HepG2 (cell line): ENCODE results near the gene NRN1. TPM values are rescaled to one million over a fixed set of nuclear protein-coding genes. Genes with fewer than 3 reads are reported as not detected.

Experiments
- ATAC-seq: fragments of 200-7000 bp; cut with Tn5 transposase; 3 replicates; pipeline ENCODE4 v1.9.1; 2020; ENCODE audit warnings: mild to moderate bottlenecking, moderate library complexity
- BruUV-seq: library from RNA; stranded (reverse); fragments of 400-500 nt; replicated peaks from 2 replicates; lab custom pipeline; 2021; lab: Mats Ljungman, UMichigan
- CTCF ChIA-PET: fragments of 300-600 bp; formaldehyde crosslinking; extraction: SDS; loops from one replicate; lab custom pipeline; 2021; ENCODE audit warnings: low total read pairs, inconsistent platforms, low intra/inter-chr PET ratio; lab: Yijun Ruan, JAX
- POLR2A ChIA-PET: fragments of 350-600 bp; sonication (Branson Sonifier 250); formaldehyde crosslinking; loops from one replicate; lab custom pipeline; 2020; ENCODE audit warnings: antibody characterized with exemption, inconsistent platforms; lab: Yijun Ruan, JAX
- DNase-seq: peaks from one replicate; pipeline ENCODE4 v3.0.0-alpha.2; 2015; ENCODE audit warnings: low spot score
- FAIRE-seq: peaks from 3 replicates; lab custom pipeline; 2011; peaks lifted over from hg19 to GRCh38; lab: Jason Lieb, UNC
- H2AFZ ChIP-seq: one replicate; pipeline ENCODE4 v1.6.1; 2011; ENCODE audit warnings: low read length, inconsistent platforms
- H3K27ac ChIP-seq: fragments of 300-600 bp; 3 replicates; pipeline ENCODE4 v1.8.0; 2011; ENCODE audit warnings: mixed run types, mild to moderate bottlenecking, mixed read lengths, low read length, inconsistent platforms; ENCODE audit not compliant: insufficient read depth; ENCODE audit errors: extremely low read length
- H3K27me3 ChIP-seq, 2 experiments: fragments of 200-600 bp in 1 of 2; 2 replicates in 1 of 2; 3 replicates in 1 of 2; pipeline versions ENCODE4 v1.6.0 to v1.8.0; 2011; ENCODE audit warnings: low read length in 2 of 2, mild to moderate bottlenecking in 2 of 2, moderate library complexity in 2 of 2, inconsistent platforms in 1 of 2; ENCODE audit not compliant: insufficient read depth in 2 of 2, control insufficient read depth in 1 of 2
- H3K36me3 ChIP-seq, 2 experiments: fragments of 200-600 bp in 1 of 2; replicated peaks in 1 of 2; 2 replicates in 1 of 2; 3 replicates in 1 of 2; pipeline versions ENCODE4 v1.5.1 to v1.8.0; 2011; ENCODE audit warnings: low read length in 2 of 2, inconsistent platforms in 1 of 2; ENCODE audit not compliant: insufficient read depth in 2 of 2, control insufficient read depth in 1 of 2
- H3K4me1 ChIP-seq: 2 replicates; pipeline ENCODE4 v1.5.1; 2012; ENCODE audit warnings: low read length, inconsistent platforms; ENCODE audit not compliant: insufficient read depth
- H3K4me2 ChIP-seq: 2 replicates; pipeline ENCODE4 v1.6.0; 2011; ENCODE audit warnings: low read depth, low read length, inconsistent platforms
- H3K4me3 ChIP-seq, 3 experiments: fragments of 200-600 bp in 1 of 3; sonication (generic), shearing (Covaris generic) in 1 of 3; replicated peaks in 1 of 3; 2 replicates each; pipeline ENCODE4 v1.5.1; 2011 to 2016; ENCODE audit warnings: low read length in 3 of 3, inconsistent platforms in 2 of 3, low read depth in 2 of 3, mild to moderate bottlenecking in 2 of 3, control low read depth in 1 of 3, mixed read lengths in 1 of 3; ENCODE audit not compliant: insufficient read depth in 1 of 3
- H3K79me2 ChIP-seq: one replicate; pipeline ENCODE4 v1.6.1; 2011; ENCODE audit warnings: low read length, inconsistent platforms; ENCODE audit not compliant: insufficient read depth
- H3K9ac ChIP-seq: 2 replicates; pipeline ENCODE4 v1.6.0; 2011; ENCODE audit warnings: mild to moderate bottlenecking, low read depth, low read length, inconsistent platforms; ENCODE audit not compliant: insufficient read depth
- H3K9me3 ChIP-seq: 2 replicates; pipeline ENCODE4 v1.5.1; 2012; ENCODE audit warnings: mild to moderate bottlenecking, low read length
- H4K20me1 ChIP-seq: 2 replicates; pipeline ENCODE4 v1.6.0; 2011; ENCODE audit warnings: inconsistent platforms, mild to moderate bottlenecking, low read length, moderate library complexity; ENCODE audit not compliant: insufficient read depth
- CTCF ChIP-seq: sonication (generic); formaldehyde crosslinking; IDR thresholded peaks from 2 replicates; pipeline ENCODE4 v1.5.0; 2020; ENCODE audit warnings: mild to moderate bottlenecking, missing genetic modification reagents, moderate library complexity
- HCFC1 ChIP-seq: fragments of 150-350 bp; IDR thresholded peaks from 2 replicates; pipeline ENCODE4 v1.6.1; 2014; ENCODE audit warnings: low read depth, low read length
- JUND ChIP-seq: sonication (generic); formaldehyde crosslinking; IDR thresholded peaks from 2 replicates; pipeline ENCODE4 v1.8.0; 2022; ENCODE audit warnings: mild to moderate bottlenecking, missing genetic modification reagents
- KDM4B ChIP-seq: sonication (generic); formaldehyde crosslinking; IDR thresholded peaks from 2 replicates; pipeline ENCODE4 v1.4.0; 2020; ENCODE audit warnings: missing genetic modification reagents
- MED8 ChIP-seq: sonication (generic); formaldehyde crosslinking; IDR thresholded peaks from 2 replicates; pipeline ENCODE4 v1.8.1; 2023; ENCODE audit warnings: mild to moderate bottlenecking, missing genetic modification reagents; ENCODE audit not compliant: insufficient replicate concordance
- NKX3-1 ChIP-seq: sonication (generic); formaldehyde crosslinking; IDR thresholded peaks from 2 replicates; pipeline ENCODE4 v1.5.0; 2020; ENCODE audit warnings: missing genetic modification reagents
- RXRB ChIP-seq: IDR thresholded peaks from 2 replicates; pipeline ENCODE4 v1.6.1; 2016; ENCODE audit warnings: borderline replicate concordance, missing genetic modification reagents, missing compliant biosample characterization
- STAG1 ChIP-seq: sonication (generic); formaldehyde crosslinking; IDR thresholded peaks from 2 replicates; pipeline ENCODE4 v1.4.0; 2020; ENCODE audit warnings: missing genetic modification reagents
- TSC22D2 ChIP-seq: sonication (generic); formaldehyde crosslinking; IDR thresholded peaks from 2 replicates; pipeline ENCODE4 v1.5.1; 2020; ENCODE audit warnings: missing genetic modification reagents, mild to moderate bottlenecking, borderline replicate concordance
- USF2 ChIP-seq, 2 experiments: sonication (generic) in 1 of 2; formaldehyde crosslinking in 1 of 2; IDR thresholded peaks; 2 replicates each; pipeline versions ENCODE4 v1.5.1 to v1.6.1; 2011 to 2020; ENCODE audit warnings: borderline replicate concordance in 1 of 2, low read depth in 1 of 2, low read length in 1 of 2, mild to moderate bottlenecking in 1 of 2, missing genetic modification reagents in 1 of 2, moderate library complexity in 1 of 2
- XRCC5 ChIP-seq: fragments of 200-400 bp; formaldehyde crosslinking; optimal IDR thresholded peaks from 2 replicates; pipeline ENCODE3; 2017; ENCODE audit warnings: mild to moderate bottlenecking, low read length
- ZBTB7B ChIP-seq: sonication (generic); formaldehyde crosslinking; IDR thresholded peaks from 2 replicates; pipeline ENCODE4 v1.4.0; 2020; ENCODE audit warnings: missing genetic modification reagents
- ZNF33B ChIP-seq: sonication (generic); formaldehyde crosslinking; IDR thresholded peaks from 2 replicates; pipeline ENCODE4 v1.5.1; 2020; ENCODE audit warnings: mild to moderate bottlenecking, missing genetic modification reagents
- ZNF549 ChIP-seq: sonication (generic); formaldehyde crosslinking; IDR thresholded peaks from 2 replicates; pipeline ENCODE4 v1.5.0; 2020; ENCODE audit warnings: missing genetic modification reagents
- ZNF788 ChIP-seq: sonication (generic); formaldehyde crosslinking; IDR thresholded peaks from 2 replicates; pipeline ENCODE4 v1.5.0; 2020; ENCODE audit warnings: mild to moderate bottlenecking, missing genetic modification reagents, borderline replicate concordance
- WGBS: methylation state at CpG from one replicate; pipeline ENCODE4 v1.1.6; 2017; ENCODE audit warnings: low lambda C conversion rate; 5-methylcytosine and 5-hydroxymethylcytosine counted together
- in situ Hi-C: cut with HindIII; loops from 2 replicates; pipeline ENCODE4 v1.10.0; 2017; ENCODE audit warnings: low pct_unique_long_range_greater_than_20kb; ENCODE audit not compliant: extremely low pct_ligation_motif_present
- intact Hi-C: fragments of 100-400 bp; cut with micrococcal nuclease; formaldehyde crosslinking; loops from one replicate; pipeline ENCODE4 v1.10.0; 2022; ENCODE audit not compliant: unreplicated experiment
- polyA plus RNA-seq, 8 experiments: library from polyadenylated mRNA; depleted of rRNA in 3 of 8; stranded (reverse) in 7 of 8; unstranded in 1 of 8; fragments of >200 nt; fragmentation: Illumina TruSeq in 4 of 8; extraction: Trizol in 4 of 8; gene quantifications; 2 replicates each; pipeline versions ENCODE4 v1.2.1 to v1.2.3, GENCODE V29; 2011 to 2016; ENCODE audit warnings: low read depth in 4 of 8, missing spikeins in 1 of 8, mixed read lengths in 1 of 8; ENCODE audit not compliant: insufficient read depth in 1 of 8
- total RNA-seq, 5 experiments: library from RNA; depleted of rRNA; stranded (reverse); fragments of >200 nt; fragmentation: Illumina TruSeq; extraction: Trizol; gene quantifications; 2 replicates each; pipeline ENCODE4 v1.2.3, GENCODE V29; 2016; ENCODE audit warnings: low read depth in 1 of 5

The NRN1 gene
- total and polyA plus RNA-seq, 2 of the 13 experiments (the other 11 are each of a cell fraction or from before 2014, with no cell fraction given), result 0.11 TPM; not detected in 1

- no peak for TF ChIP-seq HCFC1
- TF ChIP-seq RXRB (CRISPR knock-in tag), result no peak
- peak; percentile 37 for TF ChIP-seq STAG1 (CRISPR knock-in tag)
- peak; percentile 66 for TF ChIP-seq XRCC5
- no peak for TF ChIP-seq JUND (CRISPR knock-in tag)
- TF ChIP-seq ZNF788 (CRISPR knock-in tag), result no peak
- no peak for TF ChIP-seq ZNF33B (CRISPR knock-in tag)
- TF ChIP-seq MED8 (CRISPR knock-in tag), result no peak
- TF ChIP-seq ZNF549 (CRISPR knock-in tag), result no peak
- no peak for TF ChIP-seq KDM4B (CRISPR knock-in tag)
- peak; percentile 71 for TF ChIP-seq CTCF (CRISPR knock-in tag)
- no peak for TF ChIP-seq ZBTB7B (CRISPR knock-in tag)
- no peak for TF ChIP-seq TSC22D2 (CRISPR knock-in tag)
- no peak for TF ChIP-seq NKX3-1 (CRISPR knock-in tag)
- no peak for TF ChIP-seq USF2 (IDR thresholded peaks at IDR 0.05; ENCODE audit: low read depth, low read length)
- TF ChIP-seq USF2 (CRISPR knock-in tag; IDR thresholded peaks at IDR 0.05; ENCODE audit: borderline replicate concordance), result no peak
- Histone ChIP-seq H3K79me2 (no peaks in the 10 kb centered on the region), H3K36me3 (no peaks in the 10 kb centered on the region), H3K4me1 (peaks cover 7% of the 10 kb centered on the region), H3K4me2 (no peak overlapping the region), H3K27ac (no peak overlapping the region), H4K20me1 (no peaks in the 10 kb centered on the region), H2AFZ (no peak overlapping the region), H3K9ac (no peak overlapping the region), H3K4me3 (no peak overlapping the region), H3K9me3 (no peaks in the 10 kb centered on the region), H3K27me3 (peaks cover 0 to 6% of the 10 kb centered on the region in 2 experiments; a peak in 1 of 5 replicates)
- ATAC-seq (peak; percentile 89), FAIRE-seq (peak; percentile 55), DNase-seq (no peak)
- ChIA-PET POLR2A (no interaction called here), CTCF (no interaction called here)
- intact Hi-C loops (loop anchor here (5.0 kb wide), 1 partner anchor 597 kb away; no protein-coding TSS in a partner anchor), in situ Hi-C loops (no loop called here)
- no TSS peak for BruUV-seq
- 16% methylated on average over 5 of the region's 5 CpGs for WGBS
Observed at GRCh38 chr6:5950361-5950785, 56.4 kb downstream of the NRN1 start.
